Glomerular visceral epithelial cell (primary cell): ENCODE results near the gene SHROOM3.
A peak's percentile ranks its signal among the peaks of the same experiment; 100 is the strongest.
"Not testable (repeated sequence)": the region's sequence is repeated elsewhere in the genome, so short reads cannot be mapped to it uniquely, and the experiment has no call there.

ENCODE experiments used
- DNase-seq: peaks from one replicate; pipeline ENCODE4 v3.0.0-alpha.2; 2016; ENCODE audit errors: extremely low spot score

The SHROOM3 gene

GRCh38 chr4:76445911-76446310 lies 10.9 kb downstream of the SHROOM3 start:
- DNase-seq, result no peak

- peak; percentile 51 for DNase-seq
Measured at GRCh38 chr4:76447393-76447851, 12.4 kb downstream of the SHROOM3 start.

DNA sequence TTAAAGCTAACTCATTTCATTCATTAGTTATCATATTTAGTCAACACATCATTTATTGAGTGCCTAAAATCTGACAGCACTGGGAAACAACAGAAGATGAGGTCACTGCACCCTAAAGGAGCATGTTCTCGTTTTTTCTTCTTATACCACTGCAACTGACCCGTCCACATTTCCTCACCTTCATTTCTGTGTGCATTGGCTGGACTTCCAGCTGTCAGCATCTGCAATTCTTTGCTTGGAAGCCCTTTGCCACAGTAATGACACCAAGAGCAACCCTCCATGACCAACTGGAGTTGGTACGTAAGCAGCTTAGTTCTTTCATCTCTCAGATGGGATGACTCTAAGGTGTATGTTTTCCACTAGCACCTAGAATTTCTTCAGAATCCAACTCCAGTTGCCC lies 13.2 kb downstream of the SHROOM3 start:
- DNase-seq, result no peak

DNA sequence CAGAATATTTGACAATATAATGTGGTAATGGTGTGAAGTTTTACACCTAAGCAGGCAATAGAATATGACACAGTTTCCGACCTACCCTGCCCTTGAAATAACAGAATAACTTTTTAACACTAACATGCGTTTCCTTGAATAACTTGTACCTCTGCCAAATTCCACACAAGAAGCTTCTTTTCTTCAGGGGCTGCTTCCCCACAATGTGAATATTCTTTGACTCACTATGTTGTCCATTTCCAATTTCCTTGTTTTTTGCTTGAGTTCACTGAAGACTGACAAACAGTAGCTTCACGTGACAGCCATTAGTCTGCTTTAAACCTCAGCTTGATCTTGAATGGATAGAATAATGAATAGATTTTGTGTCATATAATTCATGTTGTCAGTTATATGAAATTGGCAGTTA lies 14.3 kb downstream of the SHROOM3 start:
- DNase-seq, result peak; percentile 78

DNA sequence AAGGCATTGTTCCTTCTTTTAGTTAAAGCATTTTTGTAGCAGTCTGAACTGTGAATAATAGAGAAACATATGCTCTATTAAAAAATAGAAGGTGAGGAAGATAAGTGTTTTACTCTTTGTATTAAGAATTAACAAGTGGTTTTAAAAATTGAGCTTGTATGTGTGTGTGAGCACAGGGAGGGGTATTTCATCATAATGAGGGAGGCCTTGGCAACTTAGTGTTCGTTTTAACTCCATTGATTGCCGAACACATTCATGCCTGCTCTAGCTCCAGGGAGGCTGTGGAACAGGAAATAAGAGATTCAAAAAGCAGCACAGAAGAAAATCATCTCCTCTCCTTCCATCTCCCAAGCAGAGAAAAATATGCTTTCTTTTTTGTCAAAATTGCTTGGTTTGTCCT lies 14.8 kb downstream of the SHROOM3 start:
- peak; percentile 43 for DNase-seq

DNA sequence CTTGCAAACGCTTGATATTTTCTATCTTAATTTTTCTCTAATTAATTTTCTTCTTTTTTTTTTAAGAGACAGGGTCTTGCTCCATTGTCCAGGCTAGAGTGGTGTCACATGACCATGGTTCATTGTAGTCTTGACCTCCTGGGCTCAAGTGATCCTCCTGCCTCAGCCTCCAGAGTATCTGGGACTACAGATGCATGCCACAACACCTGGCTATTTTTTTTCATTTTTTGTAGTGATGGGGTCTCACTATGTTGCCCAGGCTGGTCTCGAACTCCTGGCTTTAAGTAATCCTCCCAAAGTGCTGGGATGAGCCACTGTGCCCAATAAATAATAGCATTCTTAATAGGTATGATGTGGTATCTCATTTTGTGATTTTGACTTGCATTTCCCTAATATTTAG lies 18.2 kb downstream of the SHROOM3 start:
- no peak for DNase-seq

GRCh38 chr4:76454073-76454472 lies 19.0 kb downstream of the SHROOM3 start:
- DNase-seq, result not testable (repeated sequence)

GRCh38 chr4:76457885-76458284 lies 22.9 kb downstream of the SHROOM3 start:
- DNase-seq, result peak; percentile 82

DNA sequence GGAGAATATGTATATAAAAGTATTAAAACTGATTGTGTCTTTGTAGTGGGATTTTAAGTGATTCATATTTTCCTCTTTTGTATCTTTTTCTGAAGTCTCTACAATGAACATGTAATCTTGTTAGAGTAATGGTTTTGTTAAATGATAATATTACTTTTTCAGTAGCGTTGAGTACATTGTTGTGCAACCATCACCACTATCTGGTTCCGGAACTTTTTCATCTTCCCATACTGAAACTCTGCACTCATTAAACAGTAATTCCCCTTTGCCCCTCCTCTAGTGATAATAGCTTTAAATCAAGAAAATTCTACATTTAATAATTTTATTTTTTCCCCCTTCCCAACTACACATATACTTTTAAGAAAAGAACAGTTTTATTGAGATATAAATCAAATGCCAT lies 23.3 kb downstream of the SHROOM3 start:
- no peak for DNase-seq

GRCh38 chr4:76458825-76459224 lies 23.8 kb downstream of the SHROOM3 start:
- peak; percentile 56 for DNase-seq

GRCh38 chr4:76459291-76459723 lies 24.3 kb downstream of the SHROOM3 start:
- peak; percentile 91 for DNase-seq

DNA sequence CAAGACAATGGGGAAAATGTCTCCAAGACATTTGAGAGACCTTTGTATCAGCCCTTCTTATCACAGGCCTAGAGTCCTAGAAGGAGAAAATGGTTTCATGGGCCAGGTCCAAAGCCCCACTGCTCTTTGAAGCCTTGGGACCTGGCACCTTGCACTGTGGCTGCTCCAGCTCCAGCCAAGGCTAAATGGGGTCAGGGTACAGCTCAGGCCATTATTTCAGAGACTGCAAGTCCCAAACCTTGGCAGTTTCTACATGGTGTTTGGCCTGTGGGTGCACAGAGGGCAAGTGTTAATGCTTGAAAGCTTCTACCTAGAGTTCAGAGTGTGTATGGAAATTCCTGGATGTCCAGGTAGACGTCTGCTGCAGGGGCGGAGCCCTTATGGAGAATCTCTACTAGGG lies 28.5 kb downstream of the SHROOM3 start:
- no peak for DNase-seq

- DNase-seq, result no peak
Measured at GRCh38 chr4:76470064-76470463, 35.0 kb downstream of the SHROOM3 start.

GRCh38 chr4:76470532-76470931 lies 35.5 kb downstream of the SHROOM3 start:
- DNase-seq, result no peak

DNA sequence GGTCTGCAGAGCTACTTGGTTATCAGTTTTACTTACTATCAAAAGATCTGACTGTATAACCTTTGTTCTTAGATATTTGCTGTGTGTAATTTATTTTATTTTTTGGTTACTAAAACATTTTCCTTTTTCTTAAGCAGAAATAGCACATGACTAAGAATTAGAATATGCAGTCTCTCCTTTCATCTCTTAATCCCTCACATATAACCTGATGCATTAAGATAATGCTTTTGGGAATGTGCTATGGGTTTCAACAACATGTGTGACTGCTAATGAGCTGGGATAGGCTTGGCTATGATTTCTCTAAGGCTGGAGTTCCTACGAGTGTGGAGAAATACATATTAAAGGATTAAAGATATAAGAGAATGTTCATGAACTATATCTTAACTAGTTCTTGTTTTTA lies 41.5 kb downstream of the SHROOM3 start:
- no peak for DNase-seq

- no peak for DNase-seq
Measured at GRCh38 chr4:76484654-76485053, 49.6 kb downstream of the SHROOM3 start.

DNA sequence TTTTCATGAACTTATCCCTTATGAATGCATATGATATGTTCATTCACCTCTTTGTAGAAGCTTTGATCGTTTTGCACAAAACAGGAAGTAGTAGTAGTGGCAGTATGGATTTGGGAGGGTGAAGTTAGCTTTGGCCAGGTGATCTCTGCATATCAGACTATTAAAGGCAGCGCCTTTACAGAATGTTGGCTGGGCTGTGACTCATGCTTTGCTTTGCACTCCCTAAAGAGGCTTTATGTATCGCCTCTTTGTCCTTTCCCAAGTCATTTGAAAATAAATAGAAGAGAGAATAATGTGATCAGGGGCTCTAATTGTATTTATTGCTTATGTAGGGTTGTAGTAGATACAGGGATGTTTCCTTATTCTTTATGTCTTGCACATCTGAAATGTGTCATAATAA lies 50.4 kb downstream of the SHROOM3 start:
- no peak for DNase-seq

DNA sequence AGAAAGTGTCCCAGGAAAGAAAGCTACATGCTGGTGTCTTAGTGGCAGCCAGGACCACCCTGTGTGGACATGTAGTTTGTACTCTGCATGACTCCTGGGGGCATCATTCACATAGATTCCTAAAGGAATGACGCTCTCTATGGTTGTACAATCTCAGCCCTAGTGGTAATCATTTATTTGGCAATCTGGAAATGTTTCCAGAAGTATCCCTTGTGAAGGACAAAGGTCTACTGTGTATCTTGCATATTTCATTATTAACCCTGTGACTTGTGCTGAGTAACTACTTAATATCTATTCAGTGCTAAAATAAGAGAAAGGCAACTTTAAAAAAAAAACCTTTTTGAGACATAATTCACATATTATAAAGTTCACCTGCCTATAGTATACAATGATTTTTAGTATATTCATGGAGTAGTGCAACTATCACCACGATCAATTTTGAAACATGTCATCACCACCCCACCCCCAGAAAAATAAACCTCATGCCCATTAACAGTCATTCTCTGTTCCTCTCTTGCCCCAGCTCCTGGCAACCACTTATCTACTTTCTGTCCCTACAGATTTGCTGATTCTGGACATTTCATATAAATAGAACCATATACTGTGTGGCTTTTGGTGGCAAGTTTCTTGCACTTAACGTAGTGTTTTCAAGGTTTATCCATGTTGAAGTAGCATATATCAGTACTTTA lies 51.7 kb downstream of the SHROOM3 start:
- DNase-seq, result no peak

- no peak for DNase-seq
Measured at GRCh38 chr4:76487621-76488020, 52.6 kb downstream of the SHROOM3 start.

DNA sequence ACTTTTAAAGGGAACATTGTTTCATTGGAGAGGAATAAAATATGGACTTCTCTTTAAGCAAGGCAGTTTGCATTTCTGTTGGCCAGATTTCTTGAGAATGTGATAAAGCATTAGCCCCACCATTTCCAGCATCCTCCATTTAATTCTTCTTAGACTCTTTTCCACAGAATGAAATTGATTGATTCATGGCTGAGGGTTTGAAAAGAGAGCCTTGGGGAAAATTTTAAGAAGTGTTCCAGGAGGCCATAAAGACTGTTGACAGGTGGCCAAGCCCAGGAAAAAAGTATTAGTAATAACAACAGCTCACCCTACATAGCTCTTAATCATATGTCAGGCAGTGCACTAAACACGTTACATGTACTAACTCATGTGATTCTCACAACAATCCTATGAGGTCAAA lies 53.4 kb downstream of the SHROOM3 start:
- no peak for DNase-seq

DNA sequence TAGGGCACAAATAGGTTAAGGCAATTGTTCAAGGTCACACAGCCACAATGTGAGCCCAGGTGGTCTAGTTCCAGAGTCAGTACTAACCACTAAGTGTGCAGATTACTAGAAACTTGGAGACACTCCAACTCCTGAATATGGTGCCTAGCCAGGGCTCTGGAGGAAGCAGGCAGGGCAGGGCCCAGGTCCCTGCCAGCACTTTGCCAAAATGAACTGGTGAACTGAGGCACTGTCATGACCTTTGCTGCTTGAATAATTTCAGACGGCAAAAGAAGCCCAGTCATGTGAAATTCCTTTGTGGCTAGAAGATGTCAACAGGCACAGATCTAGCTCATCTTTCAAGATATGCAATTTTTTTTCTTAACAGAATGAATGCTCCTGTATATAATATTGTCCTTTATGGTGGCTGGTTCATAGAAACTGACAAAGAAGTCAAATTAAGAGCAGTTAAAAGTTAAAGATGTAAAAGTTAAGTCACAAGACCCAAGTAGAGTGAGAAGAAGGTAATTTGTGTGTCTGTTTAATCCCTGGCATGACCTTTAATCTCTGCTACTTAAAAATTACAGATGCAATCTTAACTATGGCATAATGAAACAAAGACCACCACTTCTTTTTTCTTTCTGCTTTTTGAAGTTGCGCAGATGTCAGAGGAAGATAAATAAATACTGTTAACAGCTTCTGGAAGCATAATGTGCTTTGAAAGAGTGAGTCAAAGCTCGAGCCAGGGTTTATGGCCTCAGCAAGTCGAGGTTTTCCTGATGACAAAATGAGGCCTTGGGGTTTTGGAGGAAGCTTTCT lies 54.1 kb downstream of the SHROOM3 start:
- DNase-seq, result peak; percentile 27

- DNase-seq, result no peak
Measured at GRCh38 chr4:76489686-76490161, 54.7 kb downstream of the SHROOM3 start.

DNA sequence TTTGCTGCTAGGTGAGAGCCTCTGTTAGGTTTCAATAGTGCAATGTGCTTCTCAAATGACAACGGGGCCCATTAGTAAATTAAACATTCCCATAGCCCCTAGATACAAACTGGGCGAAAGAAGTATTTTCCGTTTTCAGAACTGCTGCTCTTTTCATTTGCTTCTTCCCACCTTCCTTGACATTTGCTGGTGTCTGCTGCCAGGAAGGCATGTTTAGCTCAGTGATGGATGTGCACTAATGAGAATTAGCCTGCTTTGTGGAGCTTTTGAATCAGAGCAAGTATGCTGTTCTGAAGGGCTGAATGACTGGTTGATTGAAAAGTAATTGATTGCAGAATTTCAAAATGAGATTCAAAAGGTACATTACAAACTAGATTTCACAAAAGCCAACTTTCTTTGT lies 57.0 kb downstream of the SHROOM3 start:
- no peak for DNase-seq
